Heart left ventricle (tissue), 13 donors: ENCODE measurements around the gene CD74.
"Not testable (repeated sequence)": the region's sequence is repeated elsewhere in the genome, so short reads cannot be mapped to it uniquely, and the experiment has no call there.

Experiments used
- CTCF ChIP-seq, 12 donors: fragments of 200-600 bp; sonication (generic) in 4 of 12; IDR thresholded peaks; one replicate each; pipeline versions ENCODE4 v1.5.0 to v1.8.0; 2018 to 2022; ENCODE audit warnings: antibody characterized with exemption in 12 of 12, mild to moderate bottlenecking in 5 of 12
- POLR2A ChIP-seq, 2 donors: fragments of 450-650 bp; IDR thresholded peaks; one replicate each; pipeline ENCODE4 v1.6.1; 2017; ENCODE audit warnings: antibody characterized with exemption in 2 of 2, mild to moderate bottlenecking in 2 of 2, moderate library complexity in 2 of 2
- donor health status: ischemic (EF 13 %, LVEDD 7.1; RV severe dilation, severe dysfunction).
- donor health status: DM: no; HTN: yes; CAD: no.
- donor health status: DM: no; HTN: no; CAD: no.
- donor health status: ischemic (EF 25% LVEDD 6.9; RV normal size, moderate dysfunction).
- donor health status: ischemic (EF 25% LVEDD 5.7; RV mildly dilated, moderate dysfunction).
- donor health status: ischemic (EF 35%, LVEDD 5.7; RV mildly dilated, moderate dysfunction).
- donor health status: nonischemic (EF 11% LVEDD 7.7; RV severe dilation, severe dysfunction).
- donor health status: DM: yes; HTN: yes; CAD: no.
- donor health status: PGD.
- donor health status: ischemic (EF 29% LVEDD 5.4; RV normal size, mild dysfunction).
- donor health status: nonischemic (EF 23%, LVEDD 6.1; RV moderate dilation, normal function).

DNA sequence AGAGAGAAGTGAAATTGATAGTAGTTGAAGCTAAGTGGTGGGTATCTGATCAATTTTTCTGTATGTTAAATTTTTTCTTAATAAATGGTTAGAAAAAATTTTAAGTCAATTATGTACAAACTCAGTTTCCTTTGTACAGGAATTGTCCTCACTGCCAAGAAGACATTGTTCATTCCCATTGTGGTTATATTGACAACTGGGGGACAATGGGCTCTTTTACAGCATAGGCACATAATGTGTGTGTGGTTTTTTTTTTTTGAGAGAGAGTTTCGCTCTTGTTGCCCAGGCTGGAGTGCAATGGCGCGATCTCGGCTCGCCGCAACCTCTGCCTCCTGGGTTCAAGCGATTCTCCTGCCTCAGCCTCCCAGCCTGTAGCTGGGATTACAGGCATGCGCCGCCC, 13.5 kb upstream of the CD74 start:
- TF ChIP-seq CTCF, POLR2A (IDR thresholded peaks at IDR 0.05): not testable (repeated sequence)
